AG04450 (cell line): ENCODE data around the gene ZNF474. TPM values are rescaled to one million over a fixed set of nuclear protein-coding genes. Genes with fewer than 3 reads are reported as not detected.

Experiments
- CTCF ChIA-PET: fragments of 300-600, 350-600 bp; formaldehyde crosslinking; extraction: SDS; loops from one replicate; lab custom pipeline; 2022; ENCODE audit warnings: antibody characterized with exemption, inconsistent platforms; lab: Charles Lee
- POLR2A ChIA-PET: fragments of 350-600 bp; formaldehyde crosslinking; extraction: SDS; loops from one replicate; lab custom pipeline; 2021; ENCODE audit warnings: antibody characterized with exemption, inconsistent platforms; lab: Yijun Ruan, JAX
- DNase-seq: peaks from one replicate; pipeline ENCODE4 v3.0.0-alpha.2; 2011; ENCODE audit warnings: low read depth, low spot score
- H3K27ac ChIP-seq: one replicate; pipeline ENCODE4 v1.5.1; 2012; ENCODE audit warnings: low read depth, low read length, control low read depth
- H3K27me3 ChIP-seq: one replicate; pipeline ENCODE4 v1.6.0; 2012; ENCODE audit warnings: low read length; ENCODE audit not compliant: control insufficient read depth, insufficient read depth
- H3K4me3 ChIP-seq: 2 replicates; pipeline ENCODE4 v1.5.1; 2011; ENCODE audit warnings: mild to moderate bottlenecking, low read depth, low read length, control low read depth
- H3K9me3 ChIP-seq: 2 replicates; pipeline ENCODE4 v1.5.1; 2012; ENCODE audit warnings: low read length; ENCODE audit not compliant: control insufficient read depth, insufficient read depth
- CTCF ChIP-seq: IDR thresholded peaks from 2 replicates; pipeline ENCODE4 v1.5.1; 2011; ENCODE audit warnings: low read depth, low read length, control low read depth, inconsistent platforms
- polyA plus RNA-seq: library from polyadenylated mRNA; depleted of rRNA; stranded (reverse); fragments of >200 nt; gene quantifications from 2 replicates; pipeline ENCODE4 v1.2.3, GENCODE V29; 2011

ZNF474 gene
- polyA plus RNA-seq, 1 experiment: 0.37 TPM

GRCh38 chr5:122141751-122142150 lies 12.4 kb downstream of the ZNF474 start:
- Histone ChIP-seq H3K9me3 (no peaks in the 10 kb centered on the region), H3K27ac (no peak overlapping the region), H3K27me3 (no peaks in the 10 kb centered on the region), H3K4me3 (no peak overlapping the region)
- CTCF ChIA-PET: interaction anchor here (1.3 to 4.3 kb wide), 3 partner anchors 15 to 66 kb away, joined by 3 to 33 read pairs (median 10); no protein-coding TSS in a partner anchor
- no peak for TF ChIP-seq CTCF
- no peak for DNase-seq
- POLR2A ChIA-PET: no interaction called here

GRCh38 chr5:122142480-122143164 lies 13.3 kb downstream of the ZNF474 start:
- no peak for TF ChIP-seq CTCF
- Histone ChIP-seq H3K27ac (peak overlapping the region; percentile 22), H3K27me3 (no peaks in the 10 kb centered on the region), H3K4me3 (no peak overlapping the region), H3K9me3 (no peaks in the 10 kb centered on the region)
- POLR2A ChIA-PET: interaction anchor here (0.8 kb wide), 2 partner anchors 19 to 66 kb away, joined by 3 read pairs; no protein-coding TSS in a partner anchor
- CTCF ChIA-PET: interaction anchor here (1.7 to 4.3 kb wide), 3 partner anchors 14 to 175 kb away, joined by 5 to 33 read pairs (median 10); no protein-coding TSS in a partner anchor
- DNase-seq: no peak

- POLR2A ChIA-PET: no interaction called here
These were observed 14.9 kb downstream of the ZNF474 start for GRCh38 chr5:122144236-122144635.

GRCh38 chr5:122145906-122146305 lies 16.6 kb downstream of the ZNF474 start:
- Histone ChIP-seq H3K27me3 (no peaks in the 10 kb centered on the region), H3K9me3 (no peaks in the 10 kb centered on the region), H3K4me3 (no peak overlapping the region), H3K27ac (no peak overlapping the region)
- ChIA-PET POLR2A (no interaction called here), CTCF (interaction anchor here (0.8 to 2.6 kb wide), 3 partner anchors 8 to 179 kb away, joined by 3 to 22 read pairs (median 5); no protein-coding TSS in a partner anchor)
- no peak for TF ChIP-seq CTCF
- no peak for DNase-seq

More at GRCh38 chr5:122144236-122144635, 14.9 kb downstream of the ZNF474 start:
- Histone ChIP-seq H3K27ac (no peak overlapping the region), H3K4me3 (no peak overlapping the region), H3K9me3 (no peaks in the 10 kb centered on the region), H3K27me3 (no peaks in the 10 kb centered on the region)
- CTCF ChIA-PET: interaction anchor here (1.7 to 2.6 kb wide), 2 partner anchors 12 to 177 kb away, joined by 5 to 22 read pairs; no protein-coding TSS in a partner anchor
- TF ChIP-seq CTCF: no peak
- no peak for DNase-seq
